ENCODE data around the gene VANGL1.

VANGL1 gene

DNA sequence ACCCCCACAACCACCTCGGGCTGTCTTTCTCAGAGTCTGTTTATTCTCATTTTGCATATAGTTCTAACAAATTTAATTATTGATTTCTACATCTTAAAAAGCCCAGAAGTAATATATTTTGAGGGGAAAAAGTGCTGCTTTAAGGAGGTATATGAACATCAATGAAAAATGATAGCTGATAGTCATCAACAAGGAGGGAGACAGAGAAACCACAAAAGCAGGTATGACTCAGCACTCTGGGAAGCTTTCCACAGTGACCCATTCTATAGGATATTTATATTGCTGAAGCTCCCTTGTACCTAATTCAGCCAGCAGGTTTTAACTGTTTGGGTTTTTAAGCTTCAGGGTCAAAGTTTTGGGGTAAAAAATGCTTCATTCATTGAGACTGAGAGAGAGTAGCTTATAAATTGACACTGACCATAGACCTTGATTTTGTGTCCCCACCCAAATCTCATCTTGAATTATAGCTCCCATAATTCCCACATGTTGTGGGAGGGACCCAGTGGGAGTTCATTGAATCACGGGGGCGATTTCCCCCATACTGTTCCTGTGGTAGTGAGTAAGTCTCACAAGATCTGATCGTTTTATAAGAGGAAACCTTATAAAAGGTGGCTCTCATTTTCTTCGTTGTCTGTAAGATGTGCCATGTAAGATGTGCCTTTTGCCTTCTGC, 27.4 kb downstream of the VANGL1 start:
- no peak for DNase-seq

- DNase-seq, result no peak
Measured at GRCh38 chr1:115669886-115670285, 28.1 kb downstream of the VANGL1 start.

DNA sequence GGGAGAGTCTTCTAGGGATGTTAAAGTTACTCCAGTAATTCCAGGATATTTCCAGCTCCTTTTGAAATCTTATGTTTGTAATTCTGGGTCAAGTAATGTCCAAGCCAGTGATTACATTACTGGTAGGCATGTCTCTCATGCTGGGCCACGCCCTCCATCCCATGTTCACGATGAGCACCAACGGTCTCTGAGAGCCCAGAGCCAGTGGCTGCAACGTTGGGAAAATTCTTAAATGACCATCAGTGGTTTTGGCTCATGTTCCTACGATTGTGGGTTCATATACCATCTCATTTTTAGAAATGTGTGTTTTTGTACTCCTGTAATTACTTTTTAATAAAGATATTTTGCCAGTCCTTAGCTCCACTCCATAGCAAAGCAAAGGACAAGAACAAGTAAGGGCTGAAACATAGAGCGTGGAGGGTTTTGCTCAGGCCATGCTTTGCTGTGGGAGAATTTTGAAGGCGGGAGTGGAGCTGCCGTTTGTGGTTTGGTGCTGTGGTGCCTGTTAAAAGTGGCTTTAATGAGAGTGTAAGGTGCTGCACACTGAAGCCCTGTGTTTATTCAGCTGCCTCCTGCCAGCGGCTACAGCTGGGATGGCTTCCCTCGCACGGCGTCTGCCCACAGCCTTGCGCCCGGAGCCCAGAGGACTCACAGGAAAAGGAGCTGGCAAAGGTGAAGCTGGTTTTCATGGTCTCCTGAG, 28.9 kb downstream of the VANGL1 start:
- DNase-seq, result peak; percentile 89 to 96

DNA sequence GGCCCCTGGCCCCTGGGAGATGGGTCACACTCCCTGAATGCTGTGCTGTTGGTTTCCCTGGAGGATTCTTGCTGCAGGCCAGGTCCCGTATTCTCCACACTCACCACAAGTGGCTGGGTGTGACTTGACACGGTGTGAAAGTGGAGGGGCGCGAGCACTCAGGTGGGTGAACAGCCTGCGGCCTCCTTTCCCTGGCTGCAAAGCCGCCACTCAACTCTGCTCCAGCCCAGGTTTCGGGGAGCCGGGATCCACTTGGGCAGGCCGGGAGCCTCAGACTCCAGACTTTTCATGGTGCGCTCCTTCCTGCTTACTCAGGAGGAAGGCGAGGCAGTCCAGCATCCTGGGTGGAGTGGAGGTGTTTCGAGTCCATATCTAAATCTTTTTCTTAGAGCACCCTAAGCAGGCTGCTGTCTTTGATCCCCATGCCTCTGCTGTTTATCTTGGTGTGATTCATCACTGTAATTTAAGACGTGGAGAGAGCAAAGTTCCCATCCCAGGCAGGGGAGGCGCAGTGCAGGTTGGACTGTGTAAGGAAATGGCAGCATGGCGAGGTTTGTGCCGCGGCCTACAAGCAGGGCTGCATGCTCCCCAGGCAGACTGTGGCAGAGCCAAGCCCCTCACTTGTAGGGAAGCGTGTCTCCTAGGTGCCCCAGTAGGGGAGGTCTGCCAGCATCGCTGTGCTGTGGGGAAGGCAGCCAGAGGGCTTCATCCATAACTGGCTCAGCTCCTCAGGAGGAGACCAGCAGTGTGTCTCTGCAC, 29.6 kb downstream of the VANGL1 start:
- peak; percentile 39 to 55 for DNase-seq

DNA sequence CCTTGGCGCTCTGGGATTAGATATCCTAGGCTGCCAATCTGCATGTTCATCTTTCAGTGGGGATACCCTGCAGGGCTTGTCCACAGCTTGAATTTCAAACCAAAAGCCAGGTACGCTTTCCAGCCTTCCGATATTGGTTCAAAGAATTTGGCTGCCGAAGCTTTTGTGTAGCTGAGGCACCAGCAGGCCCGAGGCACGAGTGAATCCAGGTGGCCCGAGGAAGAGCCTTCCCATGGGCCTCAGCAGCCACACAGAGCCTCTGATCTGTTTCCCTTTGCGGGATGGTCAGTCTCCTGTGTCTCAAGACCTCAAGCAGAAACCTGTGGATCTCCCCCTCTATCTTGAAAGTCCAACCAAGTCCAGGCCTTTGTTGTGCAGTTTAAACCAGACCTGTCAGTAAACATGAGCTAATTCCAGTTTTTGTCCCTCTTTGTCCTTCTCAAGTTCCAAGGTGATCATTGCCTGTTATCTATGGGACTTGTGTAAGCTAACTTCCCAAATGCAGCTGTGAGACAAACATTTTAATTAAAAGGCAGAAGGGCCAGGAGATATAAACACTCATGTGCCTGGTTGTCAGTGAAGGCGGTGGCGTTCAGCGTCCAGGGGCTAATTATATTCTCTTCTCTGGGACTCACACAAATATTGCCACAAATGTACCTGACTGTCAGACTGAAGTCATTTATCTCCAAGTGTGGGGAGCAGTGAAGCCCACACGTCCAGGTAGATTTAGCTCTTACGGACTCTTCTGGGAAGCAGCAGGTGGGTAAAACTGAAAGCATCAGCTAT, 30.6 kb downstream of the VANGL1 start:
- DNase-seq, result no peak

DNA sequence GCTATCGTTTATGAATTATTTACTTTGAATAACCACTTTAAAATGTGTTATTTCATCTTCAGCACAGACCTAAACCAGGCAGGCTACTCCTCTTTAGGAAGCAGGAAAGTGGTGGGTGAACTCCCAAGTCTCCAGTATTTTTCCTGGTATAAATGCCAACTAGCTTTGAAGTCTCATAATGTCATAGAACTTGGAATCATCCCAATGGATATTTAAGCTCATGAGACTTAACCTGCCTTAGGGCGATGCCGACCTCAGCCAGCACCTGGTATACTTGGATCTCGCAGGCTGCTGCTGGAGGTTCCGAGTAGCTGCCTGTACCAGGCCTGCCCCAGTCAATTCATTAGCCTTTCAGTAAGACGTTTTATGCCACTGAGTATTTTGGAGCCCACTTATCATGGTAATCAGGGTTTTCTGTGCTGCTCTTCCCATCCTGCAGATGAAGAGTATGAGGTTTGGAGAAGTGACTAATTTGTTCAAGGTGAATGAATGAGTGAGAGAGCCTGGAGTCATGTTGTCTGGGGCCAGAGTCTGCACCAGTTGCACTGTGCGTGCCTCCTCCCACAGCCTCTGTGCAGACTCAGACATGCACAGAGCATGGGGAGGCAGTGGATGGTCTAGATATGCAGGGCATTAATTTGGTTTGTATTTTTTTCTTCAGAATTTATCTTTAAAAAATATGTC, 34.9 kb downstream of the VANGL1 start:
- peak in 1 of 2 experiments; percentile 13 for DNase-seq

DNA sequence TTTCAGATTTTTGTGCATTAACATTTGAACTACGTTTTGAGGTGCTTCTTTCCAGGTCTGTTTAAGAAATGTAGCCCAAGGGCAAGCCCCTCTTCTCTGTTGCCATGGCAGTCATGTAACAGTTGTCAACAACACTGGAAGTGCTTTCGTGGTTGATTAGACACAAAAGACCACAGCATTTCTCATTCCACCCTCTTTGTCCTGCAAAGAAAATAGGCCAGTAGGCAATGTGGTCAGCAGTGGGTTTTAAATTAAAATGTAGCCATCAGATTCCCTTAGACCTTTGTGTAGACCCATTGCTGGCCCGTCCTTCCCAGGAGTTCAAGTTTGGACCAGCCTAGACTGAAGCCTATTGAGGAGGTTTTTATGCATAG, 35.4 kb downstream of the VANGL1 start:
- DNase-seq, result peak in 1 of 2 experiments; percentile 13

- DNase-seq, result peak in 1 of 2 experiments; percentile 6
Measured at GRCh38 chr1:115677565-115677964, 35.8 kb downstream of the VANGL1 start.

GRCh38 chr1:115678141-115678540, 36.4 kb downstream of the VANGL1 start:
- no peak for DNase-seq

- no peak for DNase-seq
Measured at GRCh38 chr1:115679141-115679611, 37.4 kb downstream of the VANGL1 start.

DNA sequence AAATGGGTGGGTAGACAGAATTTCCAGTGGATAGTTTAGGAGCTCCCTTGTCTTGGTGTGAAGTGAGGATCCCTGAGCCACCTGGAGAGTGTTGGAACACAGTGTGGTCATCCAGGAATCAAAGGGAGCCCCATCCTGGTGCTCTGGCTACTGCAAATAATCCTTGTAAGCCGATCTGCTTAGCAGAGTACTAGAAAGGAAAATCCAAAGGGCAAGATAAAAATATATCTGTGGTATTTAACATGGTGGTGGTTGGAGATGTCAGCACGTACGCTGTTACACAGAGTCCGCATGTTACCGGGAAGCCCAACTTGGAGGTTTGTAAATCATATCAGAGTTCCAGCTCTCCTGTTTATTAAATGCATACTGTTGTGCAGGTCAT, 39.0 kb downstream of the VANGL1 start:
- DNase-seq, result no peak

DNA sequence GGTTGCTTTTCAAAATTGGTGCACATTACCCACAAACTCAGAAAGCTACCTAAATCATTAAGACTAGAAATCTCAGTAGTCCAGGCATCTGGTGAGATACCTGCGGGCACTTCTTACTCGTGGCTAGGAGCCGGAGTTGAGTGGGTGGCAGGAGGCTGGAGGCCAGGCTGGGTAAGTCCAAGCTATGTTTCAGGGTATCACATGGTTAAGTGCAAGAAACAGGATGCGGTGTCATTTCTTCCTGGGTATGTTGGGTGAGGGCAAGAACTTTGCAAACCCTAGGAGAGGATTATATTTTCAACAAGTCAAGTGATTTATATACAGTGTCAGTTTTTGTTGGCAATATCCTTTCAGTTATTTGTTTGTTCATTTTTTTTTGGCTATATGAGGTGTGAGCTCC, 41.0 kb downstream of the VANGL1 start:
- DNase-seq, result no peak

- DNase-seq, result no peak
Measured at GRCh38 chr1:115685029-115685705, 43.4 kb downstream of the VANGL1 start.

DNA sequence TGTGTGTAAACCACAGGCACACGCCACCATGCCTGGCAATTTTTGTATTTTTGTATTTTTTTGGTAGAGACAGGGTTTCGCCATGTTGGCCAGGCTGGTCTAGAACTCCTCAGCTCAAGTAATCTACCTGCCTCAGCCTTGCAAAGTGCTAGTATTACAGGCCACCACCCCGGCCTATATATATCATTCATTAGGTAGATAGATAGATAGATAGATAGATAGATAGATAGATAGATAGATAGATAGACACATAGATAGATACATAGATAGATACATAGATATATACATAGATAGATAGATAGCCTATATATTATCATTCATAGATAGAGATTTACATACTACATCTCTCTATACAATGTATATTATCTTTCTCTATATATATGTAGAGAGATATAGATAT, 46.0 kb downstream of the VANGL1 start:
- no peak for DNase-seq

DNA sequence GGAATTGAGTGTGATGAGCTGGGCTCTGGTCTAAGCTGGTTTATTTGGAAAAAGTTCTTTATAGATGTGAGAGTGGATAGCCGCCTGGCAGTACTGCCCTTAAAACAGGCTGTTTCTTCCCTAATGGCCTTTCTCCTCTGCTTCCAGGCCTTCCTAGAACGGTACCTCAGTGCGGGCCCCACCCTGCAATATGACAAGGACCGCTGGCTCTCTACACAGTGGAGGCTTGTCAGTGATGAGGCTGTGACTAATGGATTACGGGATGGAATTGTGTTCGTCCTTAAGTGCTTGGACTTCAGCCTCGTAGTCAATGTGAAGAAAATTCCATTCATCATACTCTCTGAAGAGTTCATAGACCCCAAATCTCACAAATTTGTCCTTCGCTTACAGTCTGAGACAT, 49.2 kb downstream of the VANGL1 start:
- DNase-seq, result no peak

GRCh38 chr1:115692224-115692623, 50.5 kb downstream of the VANGL1 start:
- DNase-seq, result no peak

- no peak for DNase-seq
Measured at GRCh38 chr1:115694805-115695204, 53.0 kb downstream of the VANGL1 start.

GRCh38 chr1:115697619-115698018, 55.8 kb downstream of the VANGL1 start:
- no peak for DNase-seq

GRCh38 chr1:115701090-115701489, 59.3 kb downstream of the VANGL1 start:
- no peak for DNase-seq

- no peak for DNase-seq
Measured at GRCh38 chr1:115702959-115703358, 61.2 kb downstream of the VANGL1 start.

DNA sequence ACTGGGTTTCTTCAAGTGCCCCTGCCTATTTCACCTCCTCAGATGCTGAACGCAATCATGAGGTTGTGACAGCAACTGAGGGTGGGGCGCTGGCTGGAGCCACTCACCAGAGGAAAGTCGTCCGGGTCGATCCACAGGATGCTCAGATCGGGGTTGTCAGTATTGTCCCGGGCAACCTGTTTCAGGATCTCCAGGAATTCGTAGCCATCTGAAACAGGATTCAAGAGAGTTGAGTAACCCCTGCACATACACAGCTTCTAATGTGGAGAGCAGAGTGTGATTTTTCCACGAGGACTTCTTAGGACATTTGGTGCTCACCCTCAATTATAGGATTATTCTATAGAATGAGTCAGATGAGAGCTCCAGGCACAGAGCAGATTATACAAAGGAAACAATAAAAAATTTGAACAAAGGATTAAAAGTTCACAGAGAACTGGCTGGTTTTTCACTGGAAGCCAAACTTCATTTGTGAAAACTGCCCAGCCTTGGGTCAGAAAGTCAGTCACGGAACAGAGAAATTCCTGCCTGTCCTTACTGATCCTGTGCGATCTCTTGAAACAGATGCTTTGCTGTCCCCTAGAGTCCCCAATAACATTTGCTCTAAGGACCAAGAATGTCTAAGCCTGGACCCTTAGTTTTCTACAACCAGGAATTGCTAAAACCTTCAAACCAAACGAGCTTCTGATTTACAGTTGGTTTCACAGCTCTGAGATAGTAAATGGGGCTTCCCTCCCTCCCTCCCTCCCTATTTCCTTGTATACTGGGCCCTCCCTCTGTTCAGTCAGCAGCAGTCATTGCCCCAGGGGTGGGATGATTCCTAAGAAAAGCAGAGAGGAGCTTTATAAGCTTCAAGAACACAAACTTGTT, 63.5 kb downstream of the VANGL1 start:
- DNase-seq, result no peak
